GM10248 (cell line): ENCODE results near the gene C1orf226.

Experiments
- CTCF ChIA-PET: fragments of 300-600 bp; sonication (Branson Sonifier 250); formaldehyde crosslinking; extraction: SDS; loops from one replicate; lab custom pipeline; 2021; ENCODE audit warnings: antibody characterized with exemption; lab: Yijun Ruan, JAX
- POLR2A ChIA-PET: fragments of 350-650 bp; sonication (Branson Sonifier 250); formaldehyde crosslinking; extraction: SDS; loops from one replicate; lab custom pipeline; 2020; ENCODE audit warnings: antibody characterized with exemption; lab: Yijun Ruan, JAX
- DNase-seq: peaks from one replicate; pipeline ENCODE4 v3.0.0; 2012; ENCODE audit errors: extremely low spot score
- TF ChIP-seq, protein P1 (sequence below): IDR thresholded peaks from 2 replicates; pipeline ENCODE4 v1.5.1; 2012; ENCODE audit warnings: mild to moderate bottlenecking, low read depth; ENCODE audit errors: extremely low read depth, missing control alignments, control extremely low read depth

The C1orf226 gene

DNA sequence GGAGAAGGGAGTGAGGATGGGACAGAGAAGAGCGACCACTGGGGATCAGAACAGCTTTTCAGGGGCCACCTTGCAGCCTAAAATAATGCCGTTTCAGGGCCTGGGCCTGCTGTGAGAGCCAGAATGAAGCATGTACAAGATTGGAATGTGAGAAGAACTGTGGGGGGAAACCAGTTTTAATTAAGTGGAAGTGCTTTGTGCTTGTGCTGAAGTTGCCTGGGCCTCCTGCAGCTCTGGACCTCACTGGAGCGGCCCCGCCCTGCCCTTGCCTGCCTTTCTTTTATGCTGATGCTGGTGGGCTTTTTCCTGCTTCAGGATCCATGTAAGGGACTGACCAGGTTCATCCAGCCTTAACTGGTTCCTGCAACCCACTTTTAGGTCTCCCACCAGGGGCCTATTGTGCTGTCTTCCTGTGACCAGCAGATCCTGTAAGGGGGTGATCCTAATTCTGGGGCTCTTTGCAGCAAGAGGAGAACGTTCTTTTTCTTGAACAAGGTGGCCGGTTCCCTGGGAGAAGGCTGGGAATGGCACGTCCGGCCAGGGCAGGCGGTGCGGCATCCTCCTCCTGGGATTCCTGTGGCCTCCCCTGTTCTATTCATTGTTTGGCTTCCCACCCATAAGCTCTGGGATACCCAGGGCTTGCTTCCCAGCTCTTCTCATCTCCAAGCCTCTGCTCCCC lies 3.2 kb downstream of the C1orf226 start:
- ChIA-PET POLR2A (no interaction called here), CTCF (interaction anchor here (1.6 to 2.9 kb wide), 2 partner anchors 19 to 328 kb away, joined by 4 to 9 read pairs; no protein-coding TSS in a partner anchor)
- TF ChIP-seq, protein P1, sequence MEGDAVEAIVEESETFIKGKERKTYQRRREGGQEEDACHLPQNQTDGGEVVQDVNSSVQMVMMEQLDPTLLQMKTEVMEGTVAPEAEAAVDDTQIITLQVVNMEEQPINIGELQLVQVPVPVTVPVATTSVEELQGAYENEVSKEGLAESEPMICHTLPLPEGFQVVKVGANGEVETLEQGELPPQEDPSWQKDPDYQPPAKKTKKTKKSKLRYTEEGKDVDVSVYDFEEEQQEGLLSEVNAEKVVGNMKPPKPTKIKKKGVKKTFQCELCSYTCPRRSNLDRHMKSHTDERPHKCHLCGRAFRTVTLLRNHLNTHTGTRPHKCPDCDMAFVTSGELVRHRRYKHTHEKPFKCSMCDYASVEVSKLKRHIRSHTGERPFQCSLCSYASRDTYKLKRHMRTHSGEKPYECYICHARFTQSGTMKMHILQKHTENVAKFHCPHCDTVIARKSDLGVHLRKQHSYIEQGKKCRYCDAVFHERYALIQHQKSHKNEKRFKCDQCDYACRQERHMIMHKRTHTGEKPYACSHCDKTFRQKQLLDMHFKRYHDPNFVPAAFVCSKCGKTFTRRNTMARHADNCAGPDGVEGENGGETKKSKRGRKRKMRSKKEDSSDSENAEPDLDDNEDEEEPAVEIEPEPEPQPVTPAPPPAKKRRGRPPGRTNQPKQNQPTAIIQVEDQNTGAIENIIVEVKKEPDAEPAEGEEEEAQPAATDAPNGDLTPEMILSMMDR, result no peak
- DNase-seq, result no peak

DNA sequence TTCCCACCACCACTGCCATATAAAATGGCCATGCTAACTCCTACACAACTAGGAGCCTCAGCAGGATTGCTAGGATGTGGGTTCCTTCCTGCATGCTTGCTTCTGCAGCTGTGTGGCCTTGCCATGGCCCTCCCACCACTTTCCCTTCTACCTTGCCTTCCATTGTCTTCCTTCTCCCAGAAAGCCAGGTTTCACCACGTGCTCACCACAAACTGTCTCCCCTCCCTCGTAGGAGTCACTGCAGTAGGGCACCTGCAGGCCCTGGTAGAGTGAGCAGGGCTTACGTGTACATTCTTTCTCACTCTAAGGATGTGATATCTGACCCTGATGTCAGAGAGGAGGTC lies 3.7 kb downstream of the C1orf226 start:
- DNase-seq, result no peak
- TF ChIP-seq, protein P1, result no peak
- ChIA-PET POLR2A (no interaction called here), CTCF (interaction anchor here (1.6 to 2.9 kb wide), 2 partner anchors 19 to 329 kb away, joined by 4 to 9 read pairs; no protein-coding TSS in a partner anchor)

- ChIA-PET POLR2A (no interaction called here), CTCF (interaction anchor here (2.9 kb wide), 1 partner anchor 329 kb away, joined by 9 read pairs; no protein-coding TSS in a partner anchor)
These were observed 4.2 kb downstream of the C1orf226 start for GRCh38 chr1:162385702-162386101.

GRCh38 chr1:162386292-162387225 lies 5.0 kb downstream of the C1orf226 start:
- TF ChIP-seq, protein P1, result no peak
- DNase-seq, result no peak
- ChIA-PET POLR2A (no interaction called here), CTCF (interaction anchor here (0.8 to 2.9 kb wide), 3 partner anchors 15 to 330 kb away, joined by 3 to 9 read pairs (median 3); no protein-coding TSS in a partner anchor)

More at GRCh38 chr1:162385702-162386101, 4.2 kb downstream of the C1orf226 start:
- DNase-seq, result no peak
- TF ChIP-seq, protein P1, result no peak

- no peak for DNase-seq
- CTCF ChIA-PET, result interaction anchor here (0.8 to 1.1 kb wide), 2 partner anchors 16 to 30 kb away, joined by 3 read pairs; no protein-coding TSS in a partner anchor
- TF ChIP-seq, protein P1, result no peak
- POLR2A ChIA-PET, result no interaction called here
These were observed 5.9 kb downstream of the C1orf226 start for GRCh38 chr1:162387226-162388082.

- POLR2A ChIA-PET, result no interaction called here
- DNase-seq, result no peak
- TF ChIP-seq, protein P1, result no peak
- CTCF ChIA-PET, result interaction anchor here (1.6 to 4.1 kb wide), 2 partner anchors 26 to 333 kb away, joined by 4 to 26 read pairs; no protein-coding TSS in a partner anchor
These were observed 6.6 kb downstream of the C1orf226 start for GRCh38 chr1:162388083-162388594.
